DOHH2 (cell line): ENCODE data around the gene CCDC34.
"Not testable (repeated sequence)": the region's sequence is repeated elsewhere in the genome, so short reads cannot be mapped to it uniquely, and the experiment has no call there.

ENCODE experiments used
- H3F3A ChIP-seq: fragments of 200-600 bp; sonication (generic), shearing (Covaris generic); 2 replicates; pipeline ENCODE4 v1.6.0; 2016; ENCODE audit warnings: antibody characterized with exemption, mild to moderate bottlenecking; ENCODE audit not compliant: control insufficient read depth, insufficient read depth
- H3K27ac ChIP-seq: fragments of 200-600 bp; sonication (generic); 2 replicates; pipeline ENCODE4 v1.5.1; 2014; ENCODE audit warnings: low read depth, mild to moderate bottlenecking, low read length, moderate library complexity
- H3K27me3 ChIP-seq: fragments of 200-600 bp; sonication (generic); 2 replicates; pipeline ENCODE4 v1.6.1; 2014; ENCODE audit warnings: mild to moderate bottlenecking, low read length, mixed read lengths; ENCODE audit not compliant: control insufficient read depth
- H3K36me3 ChIP-seq: fragments of 200-600 bp; sonication (generic); 2 replicates; pipeline ENCODE4 v1.6.1; 2014; ENCODE audit warnings: mild to moderate bottlenecking, low read length, moderate library complexity, mixed read lengths; ENCODE audit not compliant: control insufficient read depth
- H3K4me1 ChIP-seq: fragments of 200-600 bp; sonication (generic); 2 replicates; pipeline ENCODE4 v1.6.1; 2014; ENCODE audit warnings: mild to moderate bottlenecking, low read length, mixed read lengths; ENCODE audit not compliant: control insufficient read depth
- H3K4me2 ChIP-seq: fragments of 200-600 bp; sonication (generic); 2 replicates; pipeline ENCODE4 v1.6.0; 2014; ENCODE audit warnings: mild to moderate bottlenecking, low read length, moderate library complexity
- H3K4me3 ChIP-seq: fragments of 200-600 bp; sonication (generic); 2 replicates; pipeline ENCODE4 v1.5.1; 2014; ENCODE audit warnings: mild to moderate bottlenecking, low read length, mixed read lengths
- H3K79me2 ChIP-seq: fragments of 200-600 bp; sonication (generic); 2 replicates; pipeline ENCODE4 v1.6.1; 2014; ENCODE audit warnings: mild to moderate bottlenecking, low read length, mixed read lengths; ENCODE audit not compliant: control insufficient read depth
- H3K9me2 ChIP-seq: fragments of 200-600 bp; sonication (generic); replicated peaks from 2 replicates; pipeline ENCODE4 v1.6.1; 2014; ENCODE audit warnings: mild to moderate bottlenecking, low read length, mixed read lengths; ENCODE audit not compliant: control insufficient read depth
- H3K9me3 ChIP-seq: fragments of 200-600 bp; sonication (generic); 2 replicates; pipeline ENCODE4 v1.6.1; 2014; ENCODE audit warnings: antibody characterized with exemption, low read length, mixed read lengths; ENCODE audit not compliant: control insufficient read depth, insufficient read depth
- H4K20me1 ChIP-seq: fragments of 200-600 bp; sonication (generic); 2 replicates; pipeline ENCODE4 v1.6.0; 2014; ENCODE audit warnings: low read depth, mild to moderate bottlenecking, antibody characterized with exemption, low read length, moderate library complexity; ENCODE audit not compliant: control insufficient read depth, insufficient read depth
- EZH2phosphoT487 ChIP-seq: fragments of 200-600 bp; sonication (generic); IDR thresholded peaks from 2 replicates; pipeline ENCODE4 v1.6.1; 2017; ENCODE audit warnings: borderline replicate concordance, mild to moderate bottlenecking, antibody characterized with exemption, low read length, moderate library complexity, mixed read lengths
- TF ChIP-seq, protein P1 (sequence below): fragments of 200-600 bp; sonication (generic); IDR thresholded peaks from one replicate; pipeline ENCODE4 v1.5.1; 2014; ENCODE audit warnings: antibody characterized with exemption, mild to moderate bottlenecking, low read depth, low read length; ENCODE audit not compliant: poor library complexity, severe bottlenecking

CCDC34 gene

GRCh38 chr11:27347359-27348339 lies 15.4 kb downstream of the CCDC34 start:
- Histone ChIP-seq H3K4me1 (no peaks in the 10 kb centered on the region), H3K27ac (no peak overlapping the region), H3K9me2 (no peaks in the 10 kb centered on the region), H3K9me3 (no peaks in the 10 kb centered on the region), H3K79me2 (no peaks in the 10 kb centered on the region), H3K4me2 (no peak overlapping the region), H3F3A (no peaks in the 10 kb centered on the region), H3K36me3 (peaks cover 23% of the 10 kb centered on the region), H3K4me3 (no peak overlapping the region), H4K20me1 (no peaks in the 10 kb centered on the region), H3K27me3 (no peaks in the 10 kb centered on the region)
- no peak for TF ChIP-seq EZH2phosphoT487
- TF ChIP-seq, protein P1, sequence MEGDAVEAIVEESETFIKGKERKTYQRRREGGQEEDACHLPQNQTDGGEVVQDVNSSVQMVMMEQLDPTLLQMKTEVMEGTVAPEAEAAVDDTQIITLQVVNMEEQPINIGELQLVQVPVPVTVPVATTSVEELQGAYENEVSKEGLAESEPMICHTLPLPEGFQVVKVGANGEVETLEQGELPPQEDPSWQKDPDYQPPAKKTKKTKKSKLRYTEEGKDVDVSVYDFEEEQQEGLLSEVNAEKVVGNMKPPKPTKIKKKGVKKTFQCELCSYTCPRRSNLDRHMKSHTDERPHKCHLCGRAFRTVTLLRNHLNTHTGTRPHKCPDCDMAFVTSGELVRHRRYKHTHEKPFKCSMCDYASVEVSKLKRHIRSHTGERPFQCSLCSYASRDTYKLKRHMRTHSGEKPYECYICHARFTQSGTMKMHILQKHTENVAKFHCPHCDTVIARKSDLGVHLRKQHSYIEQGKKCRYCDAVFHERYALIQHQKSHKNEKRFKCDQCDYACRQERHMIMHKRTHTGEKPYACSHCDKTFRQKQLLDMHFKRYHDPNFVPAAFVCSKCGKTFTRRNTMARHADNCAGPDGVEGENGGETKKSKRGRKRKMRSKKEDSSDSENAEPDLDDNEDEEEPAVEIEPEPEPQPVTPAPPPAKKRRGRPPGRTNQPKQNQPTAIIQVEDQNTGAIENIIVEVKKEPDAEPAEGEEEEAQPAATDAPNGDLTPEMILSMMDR = no peak

- H3K9me2 ChIP-seq = no peaks in the 10 kb centered on the region
- TF ChIP-seq, protein P1 = no peak
- no peak for TF ChIP-seq EZH2phosphoT487
These were observed 23.1 kb downstream of the CCDC34 start for GRCh38 chr11:27339941-27340340.

GRCh38 chr11:27334764-27335163 lies 28.3 kb downstream of the CCDC34 start:
- H3K4me2 ChIP-seq, H3K4me3 ChIP-seq, H3K9me3 ChIP-seq, H3K79me2 ChIP-seq, H3K4me1 ChIP-seq, H3K9me2 ChIP-seq, H3F3A ChIP-seq, H3K27me3 ChIP-seq, H3K27ac ChIP-seq, H4K20me1 ChIP-seq: not testable (repeated sequence)
- peaks cover 13% of the 10 kb centered on the region for H3K36me3 ChIP-seq

More at GRCh38 chr11:27339941-27340340, 23.1 kb downstream of the CCDC34 start:
- no peaks in the 10 kb centered on the region for H4K20me1 ChIP-seq
- peaks cover 16% of the 10 kb centered on the region for H3K36me3 ChIP-seq
- no peaks in the 10 kb centered on the region for H3K9me3 ChIP-seq
- H3F3A ChIP-seq = no peaks in the 10 kb centered on the region
- H3K27ac ChIP-seq = no peak overlapping the region
- no peak overlapping the region for H3K4me2 ChIP-seq
- H3K4me1 ChIP-seq = no peaks in the 10 kb centered on the region
- no peak overlapping the region for H3K4me3 ChIP-seq
- no peaks in the 10 kb centered on the region for H3K27me3 ChIP-seq
- H3K79me2 ChIP-seq = no peaks in the 10 kb centered on the region

GRCh38 chr11:27331981-27332380 lies 31.0 kb downstream of the CCDC34 start:
- no peak overlapping the region for H3K4me3 ChIP-seq
- H3K9me3 ChIP-seq = no peaks in the 10 kb centered on the region
- H3K79me2 ChIP-seq = no peaks in the 10 kb centered on the region

More at GRCh38 chr11:27331981-27332380, 31.0 kb downstream of the CCDC34 start:
- Histone ChIP-seq H3K9me2 (no peaks in the 10 kb centered on the region), H3K36me3 (peaks cover 7% of the 10 kb centered on the region), H3K4me1 (no peaks in the 10 kb centered on the region), H3K27me3 (no peaks in the 10 kb centered on the region), H4K20me1 (no peaks in the 10 kb centered on the region), H3K27ac (no peak overlapping the region), H3K4me2 (no peak overlapping the region), H3F3A (no peaks in the 10 kb centered on the region)
- TF ChIP-seq EZH2phosphoT487 = no peak
- TF ChIP-seq, protein P1 = no peak
